ENCODE data around the gene MAGI1.

The MAGI1 gene

GRCh38 chr3:65343736-65344135, 695.0 kb downstream of the MAGI1 start:
- ATAC-seq = no peak
- TF ChIP-seq ZFP30 (CRISPR knock-in tag; IDR thresholded peaks at IDR 0.05) = no peak
- TF ChIP-seq, protein P1, sequence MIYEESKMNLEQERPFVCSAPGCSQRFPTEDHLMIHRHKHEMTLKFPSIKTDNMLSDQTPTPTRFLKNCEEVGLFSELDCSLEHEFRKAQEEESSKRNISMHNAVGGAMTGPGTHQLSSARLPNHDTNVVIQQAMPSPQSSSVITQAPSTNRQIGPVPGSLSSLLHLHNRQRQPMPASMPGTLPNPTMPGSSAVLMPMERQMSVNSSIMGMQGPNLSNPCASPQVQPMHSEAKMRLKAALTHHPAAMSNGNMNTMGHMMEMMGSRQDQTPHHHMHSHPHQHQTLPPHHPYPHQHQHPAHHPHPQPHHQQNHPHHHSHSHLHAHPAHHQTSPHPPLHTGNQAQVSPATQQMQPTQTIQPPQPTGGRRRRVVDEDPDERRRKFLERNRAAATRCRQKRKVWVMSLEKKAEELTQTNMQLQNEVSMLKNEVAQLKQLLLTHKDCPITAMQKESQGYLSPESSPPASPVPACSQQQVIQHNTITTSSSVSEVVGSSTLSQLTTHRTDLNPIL (CRISPR knock-in tag; IDR thresholded peaks at IDR 0.05; ENCODE audit: low read depth) = no peak
- no peak for TF ChIP-seq ESRRG (CRISPR knock-in tag; IDR thresholded peaks at IDR 0.05)
- no peak for TF ChIP-seq CSDC2 (CRISPR knock-in tag; IDR thresholded peaks at IDR 0.05)
- TF ChIP-seq PPARA (CRISPR knock-in tag; IDR thresholded peaks at IDR 0.05; ENCODE audit: borderline replicate concordance) = no peak
- no peak for TF ChIP-seq OSR1 (CRISPR knock-in tag; IDR thresholded peaks at IDR 0.05)
- TF ChIP-seq ARNTL (CRISPR knock-in tag; IDR thresholded peaks at IDR 0.05; ENCODE audit: borderline replicate concordance, low read depth) = no peak
- no peak for TF ChIP-seq ZFP3 (CRISPR knock-in tag; IDR thresholded peaks at IDR 0.05)
- TF ChIP-seq GLIS3 (CRISPR knock-in tag; IDR thresholded peaks at IDR 0.05) = no peak
- no peak for TF ChIP-seq POU6F1 (CRISPR knock-in tag; IDR thresholded peaks at IDR 0.05; ENCODE audit: borderline replicate concordance, low read depth)

DNA sequence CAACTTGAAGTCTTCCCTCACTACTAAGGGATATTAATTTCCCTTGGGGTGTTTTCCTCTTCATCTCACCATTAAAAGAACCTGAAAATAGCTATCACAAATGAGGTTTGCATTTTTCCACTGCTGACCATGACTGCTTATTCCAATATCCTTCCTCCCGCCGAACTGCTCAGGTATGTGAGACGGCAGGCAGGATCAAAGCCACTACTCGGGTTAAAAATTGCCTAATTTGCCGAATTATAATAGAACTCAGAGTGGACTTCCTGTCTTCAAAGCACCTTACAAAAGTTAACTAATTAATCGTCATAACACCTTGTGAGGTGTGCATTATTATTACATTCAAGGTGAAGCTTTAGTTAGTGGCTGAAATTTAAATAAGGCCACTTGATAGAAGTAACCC, 695.7 kb downstream of the MAGI1 start:
- TF ChIP-seq ZNF8 (CRISPR knock-in tag; IDR thresholded peaks at IDR 0.05) (no peak), OSR1 (CRISPR knock-in tag; IDR thresholded peaks at IDR 0.05) (no peak), TCF4 (CRISPR knock-in tag; IDR thresholded peaks at IDR 0.05; ENCODE audit: borderline replicate concordance) (no peak), BACH2 (CRISPR knock-in tag; IDR thresholded peaks at IDR 0.05; ENCODE audit: borderline replicate concordance) (no peak), ISL1 (CRISPR knock-in tag; IDR thresholded peaks at IDR 0.05) (no peak), ARNTL (CRISPR knock-in tag; IDR thresholded peaks at IDR 0.05; ENCODE audit: borderline replicate concordance, low read depth) (no peak), ZFP3 (CRISPR knock-in tag; IDR thresholded peaks at IDR 0.05) (no peak), TOX (CRISPR knock-in tag; IDR thresholded peaks at IDR 0.05; ENCODE audit: borderline replicate concordance) (no peak)
- TF ChIP-seq, protein P1 (CRISPR knock-in tag; IDR thresholded peaks at IDR 0.05; ENCODE audit: low read depth) = no peak
- no peak for ATAC-seq

- ATAC-seq = peak; percentile 90
- TF ChIP-seq TSHZ2 (CRISPR knock-in tag; IDR thresholded peaks at IDR 0.05) (no peak), CSDC2 (CRISPR knock-in tag; IDR thresholded peaks at IDR 0.05) (no peak), ESRRG (CRISPR knock-in tag; IDR thresholded peaks at IDR 0.05) (no peak), TCF4 (CRISPR knock-in tag; IDR thresholded peaks at IDR 0.05; ENCODE audit: borderline replicate concordance) (no peak), RARB (CRISPR knock-in tag; IDR thresholded peaks at IDR 0.05) (no peak), ZC3H10 (CRISPR knock-in tag; IDR thresholded peaks at IDR 0.05) (no peak), PATZ1 (CRISPR knock-in tag; IDR thresholded peaks at IDR 0.05; ENCODE audit: borderline replicate concordance) (no peak), ZNF70 (CRISPR knock-in tag; IDR thresholded peaks at IDR 0.05) (no peak), PPARA (CRISPR knock-in tag; IDR thresholded peaks at IDR 0.05; ENCODE audit: borderline replicate concordance) (no peak), ZNF8 (CRISPR knock-in tag; IDR thresholded peaks at IDR 0.05) (no peak), ZFP30 (CRISPR knock-in tag; IDR thresholded peaks at IDR 0.05) (no peak), ARNTL (CRISPR knock-in tag; IDR thresholded peaks at IDR 0.05; ENCODE audit: borderline replicate concordance, low read depth) (no peak), OSR1 (CRISPR knock-in tag; IDR thresholded peaks at IDR 0.05) (no peak), POU6F1 (CRISPR knock-in tag; IDR thresholded peaks at IDR 0.05; ENCODE audit: borderline replicate concordance, low read depth) (no peak)
- TF ChIP-seq, protein P1 (CRISPR knock-in tag; IDR thresholded peaks at IDR 0.05; ENCODE audit: low read depth) = no peak
- TF ChIP-seq, protein P2, sequence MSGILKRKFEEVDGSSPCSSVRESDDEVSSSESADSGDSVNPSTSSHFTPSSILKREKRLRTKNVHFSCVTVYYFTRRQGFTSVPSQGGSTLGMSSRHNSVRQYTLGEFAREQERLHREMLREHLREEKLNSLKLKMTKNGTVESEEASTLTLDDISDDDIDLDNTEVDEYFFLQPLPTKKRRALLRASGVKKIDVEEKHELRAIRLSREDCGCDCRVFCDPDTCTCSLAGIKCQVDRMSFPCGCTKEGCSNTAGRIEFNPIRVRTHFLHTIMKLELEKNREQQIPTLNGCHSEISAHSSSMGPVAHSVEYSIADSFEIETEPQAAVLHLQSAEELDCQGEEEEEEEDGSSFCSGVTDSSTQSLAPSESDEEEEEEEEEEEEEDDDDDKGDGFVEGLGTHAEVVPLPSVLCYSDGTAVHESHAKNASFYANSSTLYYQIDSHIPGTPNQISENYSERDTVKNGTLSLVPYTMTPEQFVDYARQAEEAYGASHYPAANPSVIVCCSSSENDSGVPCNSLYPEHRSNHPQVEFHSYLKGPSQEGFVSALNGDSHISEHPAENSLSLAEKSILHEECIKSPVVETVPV (CRISPR knock-in tag; IDR thresholded peaks at IDR 0.05) = no peak
Observed at GRCh38 chr3:65342084-65342683, 696.5 kb downstream of the MAGI1 start.
